Testis (tissue), 2 donors: ENCODE data around the gene TPRN.

Experiments
- POLR2A ChIP-seq: fragments of 450-650 bp; IDR thresholded peaks from one replicate; pipeline ENCODE4 v1.6.1; 2017; ENCODE audit warnings: antibody characterized with exemption, mild to moderate bottlenecking, moderate library complexity
- TF ChIP-seq, protein P1 (sequence below), 3 experiments: fragments of 450-650 bp in 2 of 3; fragments of 200-600 bp in 1 of 3; sonication (generic) in 1 of 3; IDR thresholded peaks; one replicate each; pipeline ENCODE4 v1.5.1; 2016 to 2019; ENCODE audit warnings: antibody characterized with exemption in 3 of 3, mild to moderate bottlenecking in 2 of 3, moderate library complexity in 1 of 3

- no peak for TF ChIP-seq POLR2A
- TF ChIP-seq, protein P1, sequence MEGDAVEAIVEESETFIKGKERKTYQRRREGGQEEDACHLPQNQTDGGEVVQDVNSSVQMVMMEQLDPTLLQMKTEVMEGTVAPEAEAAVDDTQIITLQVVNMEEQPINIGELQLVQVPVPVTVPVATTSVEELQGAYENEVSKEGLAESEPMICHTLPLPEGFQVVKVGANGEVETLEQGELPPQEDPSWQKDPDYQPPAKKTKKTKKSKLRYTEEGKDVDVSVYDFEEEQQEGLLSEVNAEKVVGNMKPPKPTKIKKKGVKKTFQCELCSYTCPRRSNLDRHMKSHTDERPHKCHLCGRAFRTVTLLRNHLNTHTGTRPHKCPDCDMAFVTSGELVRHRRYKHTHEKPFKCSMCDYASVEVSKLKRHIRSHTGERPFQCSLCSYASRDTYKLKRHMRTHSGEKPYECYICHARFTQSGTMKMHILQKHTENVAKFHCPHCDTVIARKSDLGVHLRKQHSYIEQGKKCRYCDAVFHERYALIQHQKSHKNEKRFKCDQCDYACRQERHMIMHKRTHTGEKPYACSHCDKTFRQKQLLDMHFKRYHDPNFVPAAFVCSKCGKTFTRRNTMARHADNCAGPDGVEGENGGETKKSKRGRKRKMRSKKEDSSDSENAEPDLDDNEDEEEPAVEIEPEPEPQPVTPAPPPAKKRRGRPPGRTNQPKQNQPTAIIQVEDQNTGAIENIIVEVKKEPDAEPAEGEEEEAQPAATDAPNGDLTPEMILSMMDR (IDR thresholded peaks at IDR 0.05) = no peak
These were observed 31.4 kb downstream of the TPRN start for GRCh38 chr9:137168904-137169856.
